A673 (cell line): ENCODE data around the gene HERPUD2. TPM values are rescaled to one million over a fixed set of nuclear protein-coding genes. Genes with fewer than 3 reads are reported as not detected.

ENCODE experiments used
- BruUV-seq: library from RNA; stranded (reverse); fragments of 400-500 nt; replicated peaks from 2 replicates; lab custom pipeline; 2021; lab: Mats Ljungman, UMichigan
- CTCF ChIA-PET: fragments of 300-600 bp; sonication (Branson Sonifier 250); formaldehyde crosslinking; loops from one replicate; lab custom pipeline; 2022; ENCODE audit warnings: antibody characterized with exemption; lab: Charles Lee
- POLR2A ChIA-PET: fragments of 300-600 bp; sonication (Branson Sonifier 250); formaldehyde crosslinking; loops from one replicate; lab custom pipeline; 2022; ENCODE audit warnings: antibody characterized with exemption; ENCODE audit not compliant: low non-redundant PET; lab: Charles Lee
- DNase-seq: peaks from one replicate; pipeline ENCODE4 v3.0.0-alpha.2; 2015; ENCODE audit warnings: low spot score
- H3K27ac ChIP-seq: fragments of 200-600 bp; sonication (generic); 2 replicates; pipeline ENCODE4 v1.5.1; 2016; ENCODE audit warnings: mixed run types, low read depth, mild to moderate bottlenecking, mixed read lengths, antibody characterized with exemption, low read length; ENCODE audit not compliant: poor library complexity, severe bottlenecking
- H3K27me3 ChIP-seq: fragments of 200-600 bp; sonication (generic); replicated peaks from 2 replicates; pipeline ENCODE4 v1.6.1; 2017; ENCODE audit warnings: mixed run types, low read depth, mild to moderate bottlenecking, mixed read lengths, antibody characterized with exemption, low read length; ENCODE audit not compliant: insufficient read depth, poor library complexity
- H3K36me3 ChIP-seq: fragments of 200-600 bp; sonication (generic); 2 replicates; pipeline ENCODE4 v1.6.1; 2016; ENCODE audit warnings: mixed run types, mild to moderate bottlenecking, mixed read lengths, antibody characterized with exemption, low read length; ENCODE audit not compliant: insufficient read depth, poor library complexity, severe bottlenecking
- H3K4me1 ChIP-seq: fragments of 200-600 bp; sonication (generic); 2 replicates; pipeline ENCODE4 v1.6.1; 2017; ENCODE audit warnings: mixed run types, mild to moderate bottlenecking, mixed read lengths, antibody characterized with exemption, low read length; ENCODE audit not compliant: insufficient read depth, poor library complexity, severe bottlenecking
- H3K4me3 ChIP-seq: fragments of 200-600 bp; sonication (generic); 2 replicates; pipeline ENCODE4 v1.5.1; 2016; ENCODE audit warnings: low read depth, mixed run types, mild to moderate bottlenecking, mixed read lengths, low read length; ENCODE audit not compliant: poor library complexity, severe bottlenecking
- H3K9me3 ChIP-seq: fragments of 200-600 bp; sonication (generic); 2 replicates; pipeline ENCODE4 v1.6.1; 2016; ENCODE audit warnings: mixed run types, low read depth, mild to moderate bottlenecking, mixed read lengths, antibody characterized with exemption, low read length; ENCODE audit not compliant: poor library complexity, severe bottlenecking
- EZH2 ChIP-seq: fragments of 200-600 bp; sonication (generic); IDR thresholded peaks from 2 replicates; pipeline ENCODE4 v1.6.1; 2017; ENCODE audit warnings: borderline replicate concordance, low read depth, mild to moderate bottlenecking, mixed read lengths, antibody characterized with exemption, low read length; ENCODE audit not compliant: poor library complexity, severe bottlenecking
- intact Hi-C: fragments of 100-400 bp; cut with micrococcal nuclease; formaldehyde crosslinking; loops from one replicate; pipeline ENCODE4 v1.10.0; 2022; ENCODE audit not compliant: unreplicated experiment
- total RNA-seq: library from RNA; stranded (reverse); gene quantifications from 2 replicates; pipeline ENCODE4 v1.2.3, GENCODE V29; 2021
- TF ChIP-seq, protein P1 (sequence below): fragments of 300-800, 200-600 bp; sonication (generic); conservative IDR thresholded peaks from 2 replicates; pipeline ENCODE4 v1.5.1; 2017; ENCODE audit warnings: low read depth, mild to moderate bottlenecking, antibody characterized with exemption, low read length, moderate library complexity, mixed read lengths

The HERPUD2 gene
- total RNA-seq, 1 experiment from 2014 or later = 23.3 TPM

DNA sequence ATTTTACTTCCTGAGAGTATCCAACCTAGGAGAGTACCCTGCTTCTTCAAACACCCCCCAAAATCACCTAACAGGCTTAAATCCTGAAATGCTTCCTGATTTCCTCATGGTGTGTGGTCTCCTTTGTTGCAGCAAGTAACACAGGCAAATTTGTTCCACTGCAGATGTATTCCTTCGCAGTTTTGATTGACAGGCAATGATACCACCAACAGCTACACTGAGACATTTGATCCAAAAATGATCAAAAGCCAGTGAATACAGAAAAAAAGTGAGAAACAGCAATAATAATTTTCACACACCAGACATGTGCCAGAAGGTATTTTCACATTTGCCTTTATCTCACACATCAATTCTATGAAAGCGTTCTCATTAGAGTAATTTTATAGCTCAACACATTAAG, 95.9 kb downstream of the HERPUD2 start:
- no peaks in the 10 kb centered on the region for H3K27me3 ChIP-seq
- no peak for DNase-seq
- no peaks in the 10 kb centered on the region for H3K36me3 ChIP-seq
- no peak overlapping the region for H3K4me3 ChIP-seq
- BruUV-seq = no TSS peak
- no peaks in the 10 kb centered on the region for H3K9me3 ChIP-seq
- TF ChIP-seq, protein P1, sequence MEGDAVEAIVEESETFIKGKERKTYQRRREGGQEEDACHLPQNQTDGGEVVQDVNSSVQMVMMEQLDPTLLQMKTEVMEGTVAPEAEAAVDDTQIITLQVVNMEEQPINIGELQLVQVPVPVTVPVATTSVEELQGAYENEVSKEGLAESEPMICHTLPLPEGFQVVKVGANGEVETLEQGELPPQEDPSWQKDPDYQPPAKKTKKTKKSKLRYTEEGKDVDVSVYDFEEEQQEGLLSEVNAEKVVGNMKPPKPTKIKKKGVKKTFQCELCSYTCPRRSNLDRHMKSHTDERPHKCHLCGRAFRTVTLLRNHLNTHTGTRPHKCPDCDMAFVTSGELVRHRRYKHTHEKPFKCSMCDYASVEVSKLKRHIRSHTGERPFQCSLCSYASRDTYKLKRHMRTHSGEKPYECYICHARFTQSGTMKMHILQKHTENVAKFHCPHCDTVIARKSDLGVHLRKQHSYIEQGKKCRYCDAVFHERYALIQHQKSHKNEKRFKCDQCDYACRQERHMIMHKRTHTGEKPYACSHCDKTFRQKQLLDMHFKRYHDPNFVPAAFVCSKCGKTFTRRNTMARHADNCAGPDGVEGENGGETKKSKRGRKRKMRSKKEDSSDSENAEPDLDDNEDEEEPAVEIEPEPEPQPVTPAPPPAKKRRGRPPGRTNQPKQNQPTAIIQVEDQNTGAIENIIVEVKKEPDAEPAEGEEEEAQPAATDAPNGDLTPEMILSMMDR = no peak
- TF ChIP-seq EZH2 = no peak
- H3K27ac ChIP-seq = no peak overlapping the region
- H3K4me1 ChIP-seq = peaks cover 30% of the 10 kb centered on the region
- intact Hi-C loops = no loop called here
- ChIA-PET POLR2A (interaction anchor here (0.6 kb wide), 1 partner anchor 10 kb away, joined by 11 read pairs; no protein-coding TSS in a partner anchor), CTCF (interaction anchor here (0.5 to 1.2 kb wide), 2 partner anchors 26 to 234 kb away, joined by 3 to 5 read pairs; no protein-coding TSS in a partner anchor)

DNA sequence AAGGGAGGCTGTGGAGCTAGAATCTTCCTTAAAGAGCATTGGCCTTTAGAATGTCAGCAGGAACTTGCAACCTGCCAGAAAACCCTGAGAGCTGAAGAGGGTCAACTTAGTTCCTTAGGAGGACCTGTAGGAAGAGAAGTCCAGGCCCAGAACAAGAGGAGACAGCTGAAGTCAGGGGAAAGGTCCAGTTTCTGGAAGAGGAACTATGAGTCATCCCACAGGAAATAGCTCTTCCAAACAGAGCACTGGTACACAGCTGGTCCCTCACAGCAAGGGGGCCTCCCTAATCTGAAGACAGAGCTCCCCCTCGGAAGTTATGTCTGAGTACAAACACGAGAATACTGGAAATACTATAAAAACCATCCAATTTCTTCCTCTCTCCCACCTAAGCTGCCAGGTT, 98.9 kb downstream of the HERPUD2 start:
- Histone ChIP-seq H3K36me3 (no peaks in the 10 kb centered on the region), H3K27ac (peak overlapping the region; percentile 78), H3K27me3 (no peaks in the 10 kb centered on the region), H3K9me3 (no peaks in the 10 kb centered on the region), H3K4me3 (peak overlapping the region; percentile 12), H3K4me1 (peaks cover 30% of the 10 kb centered on the region)
- BruUV-seq = no TSS peak
- intact Hi-C loops = no loop called here
- CTCF ChIA-PET = interaction anchor here (0.6 kb wide), 1 partner anchor 10 kb away, joined by 3 read pairs; no protein-coding TSS in a partner anchor
- TF ChIP-seq, protein P1 = no peak
- no peak for TF ChIP-seq EZH2
- POLR2A ChIA-PET = no interaction called here
- DNase-seq = peak; percentile 93

DNA sequence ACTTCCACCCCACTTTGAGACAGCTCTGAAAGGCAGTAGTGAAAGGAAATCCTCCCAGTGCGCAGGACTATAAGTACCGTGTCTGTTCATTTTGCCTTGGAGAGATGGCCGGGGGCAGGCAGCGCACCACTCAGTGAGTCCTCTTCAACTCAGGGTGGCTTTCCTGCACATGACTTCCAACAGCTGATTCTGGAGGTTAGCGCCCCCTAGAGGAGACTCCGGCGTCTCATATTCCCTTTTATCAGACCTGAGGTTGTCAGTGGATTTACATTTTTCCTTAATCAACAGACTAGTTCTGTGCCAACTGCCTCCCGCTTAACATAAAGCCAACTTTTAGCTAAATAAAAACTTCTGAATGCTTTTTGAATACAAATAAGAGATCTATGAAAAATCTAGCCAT, 101.0 kb downstream of the HERPUD2 start:
- H3K27me3 ChIP-seq = no peaks in the 10 kb centered on the region
- no peak overlapping the region for H3K27ac ChIP-seq
- intact Hi-C loops = no loop called here
- H3K9me3 ChIP-seq = no peaks in the 10 kb centered on the region
- peak; percentile 44 for DNase-seq
- H3K4me1 ChIP-seq = peaks cover 22% of the 10 kb centered on the region
- BruUV-seq = no TSS peak
- CTCF ChIA-PET = no interaction called here
- no peak overlapping the region for H3K4me3 ChIP-seq
- no peak for TF ChIP-seq EZH2
- TF ChIP-seq, protein P1 = peak; percentile 64
- POLR2A ChIA-PET = no interaction called here
- no peaks in the 10 kb centered on the region for H3K36me3 ChIP-seq
